HL-60/S4 treated with retinoic acid at 250 ng/mL for 4 days and 3 days (cell line): ENCODE data around the gene RIMS4.

Source experiments
- in situ Hi-C: fragments of 300-500 bp; cut with MboI; formaldehyde crosslinking; loops from 2 replicates; pipeline ENCODE4 v1.7.0; 2022; ENCODE audit warnings: low sequenced_read_pairs

Gene RIMS4

DNA sequence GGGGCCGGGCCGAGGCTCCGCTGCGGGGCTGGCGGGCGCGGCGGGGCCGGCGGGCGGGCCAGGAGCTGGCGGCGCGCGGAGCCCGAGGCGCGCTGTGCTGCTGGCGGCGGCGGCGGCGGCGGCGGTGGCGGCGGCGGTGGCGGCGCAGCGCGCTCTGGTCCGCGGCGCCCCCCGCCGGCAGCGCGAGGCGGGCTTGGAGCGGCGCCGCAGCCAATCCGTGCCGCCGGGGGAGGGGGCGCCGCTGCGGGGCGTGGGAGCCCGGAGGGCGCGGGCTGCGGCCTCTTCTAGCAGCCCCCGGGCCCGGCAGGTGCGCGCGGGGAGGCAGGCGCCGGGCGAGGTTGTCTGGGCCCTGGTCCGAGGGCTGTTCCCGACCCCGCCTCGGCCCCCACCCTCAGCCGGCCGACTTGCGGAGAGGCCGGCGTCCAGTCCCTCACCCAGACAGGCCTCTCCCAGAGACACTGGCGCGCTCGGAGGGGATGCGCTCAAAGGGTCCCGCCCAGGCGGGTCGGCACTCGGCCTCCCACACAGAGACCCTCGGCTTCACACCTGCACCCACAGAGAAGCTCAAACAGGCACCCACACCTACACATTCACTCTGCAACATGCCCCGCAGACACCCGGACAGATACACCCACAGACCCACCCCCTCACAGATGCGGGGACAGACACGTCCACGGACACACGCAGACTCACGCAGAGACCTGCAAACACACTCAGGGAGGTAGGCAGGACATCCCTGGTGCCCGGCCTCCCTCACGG is at the start of gene RIMS4:
RIMS4 (minus strand) TSS at position 156 of the 759 bp plus-strand sequence. CDS start 275 bp downstream, outside the sequence.
- in situ Hi-C loops = no loop called here

DNA sequence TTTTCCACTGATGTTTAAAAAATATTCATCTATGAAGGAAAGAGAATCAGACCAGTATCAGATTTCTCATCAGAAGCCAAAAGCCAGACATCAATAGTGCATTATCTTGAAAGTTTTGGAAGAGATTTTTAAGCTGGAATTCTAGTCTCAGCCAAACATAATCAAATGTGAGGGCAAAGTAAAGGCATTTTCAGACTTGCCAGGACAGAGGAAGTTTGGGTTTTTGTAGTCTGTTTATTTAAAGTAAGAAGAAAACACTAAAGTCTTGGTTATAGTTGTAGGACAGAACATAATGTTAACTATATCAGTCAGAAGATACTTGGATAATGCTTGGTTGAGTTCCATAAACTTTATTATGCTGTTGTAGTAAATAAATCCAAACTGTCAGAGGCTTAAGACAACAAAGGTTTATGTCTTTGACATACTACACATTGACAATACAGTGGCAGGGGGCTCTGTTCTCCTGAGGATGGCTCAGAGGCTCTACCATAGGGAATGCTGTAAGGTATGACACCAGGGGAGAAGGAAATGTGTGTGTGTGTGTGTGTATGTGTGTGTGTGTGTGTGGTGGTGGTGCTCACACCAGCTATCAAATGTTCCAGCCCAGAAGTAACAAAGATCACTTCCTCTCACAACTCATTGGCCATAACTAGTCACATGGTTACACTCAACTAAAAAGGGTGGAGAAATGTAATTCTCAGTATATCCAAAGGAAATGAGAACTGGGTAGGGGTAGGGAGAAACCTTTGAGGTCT is 48.4 kb upstream of the RIMS4 start:
- in situ Hi-C loops = no loop called here

DNA sequence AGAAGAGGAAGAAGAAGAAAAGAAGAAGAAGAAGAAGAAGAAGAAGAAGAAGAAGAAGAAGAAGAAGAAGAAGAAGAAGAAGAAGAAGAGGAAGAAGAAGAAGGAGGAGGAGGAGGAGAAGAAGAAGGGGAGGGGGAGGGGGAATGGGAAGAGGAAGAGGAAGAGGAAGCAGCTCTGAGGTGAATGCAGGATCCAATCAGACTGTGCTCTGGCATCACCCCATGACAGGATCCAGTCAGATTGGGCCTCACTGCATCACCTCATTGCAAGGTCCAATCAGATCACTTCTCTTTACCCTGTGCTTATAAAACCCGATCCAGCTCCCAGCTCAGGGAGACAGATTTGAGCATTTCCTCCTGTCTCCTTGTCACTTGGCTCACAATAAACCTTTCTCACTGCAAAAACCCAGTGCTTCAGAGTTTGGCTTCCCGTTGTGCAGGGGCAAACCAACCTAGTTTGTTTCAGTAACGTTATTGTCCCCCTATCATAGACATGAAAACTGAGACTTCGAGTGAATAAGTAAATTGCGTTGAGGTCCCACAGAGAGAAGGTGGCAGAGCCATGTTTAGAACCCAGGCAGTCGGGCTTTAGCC is 46.6 kb upstream of the RIMS4 start:
- in situ Hi-C loops = no loop called here

DNA sequence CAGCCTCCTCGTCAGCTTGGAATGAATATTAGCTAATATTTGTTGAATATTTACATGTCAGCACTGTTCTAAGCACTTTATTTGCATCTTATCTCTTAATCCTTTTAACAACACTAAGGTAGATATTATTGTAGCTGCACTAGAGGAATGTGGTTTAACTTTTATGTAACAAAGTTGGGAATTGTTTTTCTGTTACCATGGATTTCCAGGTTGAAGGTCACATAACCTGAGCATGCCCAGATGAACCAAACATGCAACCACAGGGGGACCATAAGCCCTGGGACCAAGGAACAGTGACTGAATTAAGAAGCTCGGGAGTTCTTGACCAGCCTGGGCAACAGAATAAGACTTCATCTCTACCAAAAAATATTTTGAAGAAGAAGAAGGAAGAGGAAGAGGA is 46.1 kb upstream of the RIMS4 start:
- in situ Hi-C loops = no loop called here

DNA sequence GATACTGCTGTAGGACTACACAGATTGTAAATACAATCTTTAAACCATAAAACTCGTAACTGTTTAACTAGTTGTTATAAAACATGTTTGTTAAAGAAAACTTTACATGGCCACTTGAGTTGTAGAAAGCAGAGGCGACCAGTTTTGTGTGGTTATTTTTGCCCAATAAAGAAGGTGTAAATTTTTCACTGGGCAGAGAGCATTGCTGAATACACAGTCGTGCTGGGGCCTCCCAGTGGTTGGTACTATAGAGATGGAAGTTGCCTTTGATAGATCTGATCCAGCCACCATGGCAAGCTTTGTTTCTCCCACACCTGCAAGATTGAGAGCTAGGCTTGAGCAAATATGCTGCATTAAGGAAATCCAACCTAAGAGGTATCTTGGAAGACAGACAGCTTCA is 41.2 kb upstream of the RIMS4 start:
- in situ Hi-C loops = no loop called here

DNA sequence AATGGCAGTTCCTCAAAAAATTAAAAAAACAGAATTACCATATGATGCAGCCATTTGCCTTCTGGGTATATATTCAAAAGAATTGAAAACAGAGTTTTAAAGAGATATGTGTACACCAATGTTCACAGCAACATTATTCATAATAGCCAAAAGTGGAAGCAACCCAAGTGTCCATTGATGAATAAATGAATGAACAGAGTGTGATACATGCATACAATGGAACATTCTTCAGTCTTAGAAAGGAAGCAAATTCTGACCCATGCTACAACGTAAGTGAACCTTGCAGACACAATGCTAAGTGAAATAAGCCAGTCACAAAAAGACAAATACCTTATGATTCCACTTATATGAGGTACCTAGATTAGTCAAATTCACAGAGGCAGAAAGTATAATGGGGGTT is 40.5 kb upstream of the RIMS4 start:
- in situ Hi-C loops = no loop called here

DNA sequence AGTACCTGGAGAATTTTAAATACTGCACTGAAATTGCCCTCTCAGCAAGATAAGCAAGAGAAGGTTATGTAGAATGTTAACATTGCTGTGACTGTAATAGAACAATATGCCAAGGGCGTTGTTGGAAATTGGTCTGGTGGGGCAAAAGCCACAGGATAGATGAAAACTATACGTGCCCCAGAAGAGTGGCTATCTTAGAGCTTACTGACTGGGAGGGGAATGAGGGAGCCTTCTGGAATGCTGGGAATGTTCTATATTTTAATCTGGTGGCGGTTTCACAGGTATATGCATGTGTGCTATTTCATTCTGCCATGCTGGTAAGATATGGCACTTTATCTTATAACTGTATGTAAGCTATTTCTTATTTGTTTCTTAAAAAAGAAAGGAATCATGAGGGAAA is 39.9 kb upstream of the RIMS4 start:
- in situ Hi-C loops = no loop called here

DNA sequence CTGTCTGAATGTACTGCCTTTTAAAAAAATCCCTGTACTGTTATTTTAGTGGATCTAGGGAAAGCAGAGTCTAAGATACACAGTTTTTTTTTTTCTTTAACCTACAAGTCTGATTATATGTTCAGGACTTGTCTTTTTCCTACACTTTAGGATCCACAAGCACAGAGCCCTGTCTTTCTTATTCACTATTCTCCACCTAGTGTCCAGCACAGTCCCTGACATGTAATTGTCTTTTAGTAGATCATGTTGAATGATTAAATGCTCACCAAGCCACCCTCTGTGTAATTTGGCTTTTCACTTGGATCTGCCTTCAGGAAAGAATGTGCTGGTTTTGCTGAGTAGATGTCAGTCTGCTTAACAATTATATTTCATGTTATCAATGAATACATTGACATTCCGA is 39.4 kb upstream of the RIMS4 start:
- in situ Hi-C loops = no loop called here

DNA sequence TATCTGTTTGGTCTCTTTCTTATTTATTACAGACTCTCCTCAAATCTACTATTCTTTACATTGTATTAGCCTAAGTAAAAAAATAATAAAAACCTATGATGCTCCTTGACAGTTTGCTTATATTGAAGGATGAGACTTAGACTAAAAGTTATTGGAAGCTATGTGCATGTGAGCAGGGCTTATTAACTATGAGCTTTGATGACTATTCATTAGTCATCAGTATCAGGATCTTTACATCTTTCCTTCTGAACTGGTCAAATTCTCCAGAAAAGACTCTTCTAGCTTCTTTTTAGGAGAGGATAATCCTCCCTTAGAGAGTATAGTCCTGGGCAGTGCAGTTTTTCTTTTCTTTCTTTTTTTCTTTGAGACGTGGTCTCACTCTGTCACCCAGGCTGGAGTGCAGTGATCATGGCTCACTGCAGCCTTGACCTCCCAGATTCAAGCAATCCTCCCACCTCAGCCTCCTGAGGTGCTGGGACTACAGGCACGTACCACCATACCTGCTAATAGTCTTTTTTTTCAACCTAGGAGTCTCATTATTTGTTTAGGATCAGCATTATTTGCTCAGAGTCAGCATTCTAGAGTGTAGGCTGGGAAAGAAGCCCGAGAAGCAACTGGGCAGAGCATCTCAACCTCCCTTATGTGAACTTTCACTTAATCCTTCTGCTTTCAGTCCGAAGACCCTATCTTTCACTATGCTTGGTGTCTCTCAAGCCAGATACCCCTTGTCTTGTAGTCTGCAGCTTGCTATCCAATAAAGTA is 38.1 kb upstream of the RIMS4 start:
- in situ Hi-C loops = no loop called here

DNA sequence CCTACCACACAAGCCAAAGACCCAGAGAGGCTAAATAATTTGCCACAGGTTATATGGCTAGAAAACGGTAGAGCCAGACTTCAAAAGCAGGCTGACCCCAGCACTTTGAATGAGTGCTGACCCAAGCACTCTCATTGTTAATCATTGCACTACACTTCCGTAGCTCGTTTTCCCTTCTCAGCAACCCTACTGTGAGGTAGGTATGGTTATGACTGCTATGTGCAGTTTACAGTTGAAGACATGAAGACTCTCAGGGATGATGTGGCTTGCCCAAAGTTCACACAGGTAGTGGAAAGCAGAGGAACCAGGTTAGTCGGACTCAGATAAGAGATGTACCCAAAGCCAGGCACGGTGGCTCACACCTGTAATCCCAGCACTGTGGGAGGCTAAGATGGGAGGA is 33.5 kb upstream of the RIMS4 start:
- in situ Hi-C loops = no loop called here

DNA sequence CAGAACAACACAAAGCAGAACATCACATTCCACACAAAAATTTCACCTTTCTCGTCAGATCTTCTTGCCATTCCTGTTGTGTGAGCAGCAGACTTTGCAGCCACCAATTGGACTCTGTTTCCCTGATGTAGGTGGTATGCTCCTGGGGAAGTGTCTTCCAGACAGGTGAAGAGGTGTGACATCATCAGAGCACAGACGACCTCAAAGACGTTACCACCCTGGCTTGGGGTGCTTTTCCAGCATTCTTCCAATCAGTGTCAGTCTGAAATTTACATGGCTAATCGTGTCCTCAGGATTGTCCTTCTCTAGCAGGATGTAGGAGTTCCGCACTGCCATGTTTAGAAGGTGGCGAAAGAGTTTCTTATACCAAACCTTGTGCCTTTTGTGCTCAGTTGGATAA is 31.6 kb upstream of the RIMS4 start:
- in situ Hi-C loops = no loop called here

DNA sequence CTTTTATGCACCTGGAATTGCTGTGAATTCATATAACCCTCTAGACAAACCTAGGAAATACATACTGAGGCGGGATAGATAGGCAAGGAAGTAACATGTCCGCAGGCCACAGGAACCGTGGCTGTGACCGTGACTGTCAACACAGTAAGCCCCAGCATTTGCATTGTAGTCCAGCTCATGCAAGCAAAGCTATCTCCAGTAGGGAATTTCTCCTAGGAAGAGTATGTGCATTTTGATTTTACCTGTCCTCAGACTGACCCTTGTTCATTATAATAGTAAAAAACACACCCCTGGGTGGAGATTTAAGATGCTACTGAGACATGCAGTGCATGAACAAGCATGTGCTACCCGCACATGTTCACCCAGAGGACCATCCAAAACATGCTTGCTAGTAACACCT is 30.5 kb upstream of the RIMS4 start:
- in situ Hi-C loops = no loop called here

DNA sequence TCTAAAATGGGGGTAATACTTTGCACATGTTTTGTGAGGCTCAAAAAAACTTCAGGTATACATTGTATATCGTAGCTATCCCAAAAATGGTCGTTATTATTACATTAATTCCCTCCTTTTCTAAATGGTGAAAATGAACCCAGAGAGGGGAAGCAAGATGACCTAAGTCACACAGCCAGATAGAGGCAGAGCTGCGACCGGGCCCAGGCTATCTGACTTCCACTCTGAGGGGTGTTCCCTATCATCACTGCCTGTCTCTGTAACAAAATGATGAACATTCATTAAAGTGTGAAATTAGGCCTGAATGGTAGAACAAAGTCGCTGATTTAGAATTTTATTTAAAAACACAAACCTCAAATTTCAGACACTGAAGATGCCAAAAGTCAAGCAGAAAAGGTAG is 29.1 kb upstream of the RIMS4 start:
- in situ Hi-C loops = no loop called here

DNA sequence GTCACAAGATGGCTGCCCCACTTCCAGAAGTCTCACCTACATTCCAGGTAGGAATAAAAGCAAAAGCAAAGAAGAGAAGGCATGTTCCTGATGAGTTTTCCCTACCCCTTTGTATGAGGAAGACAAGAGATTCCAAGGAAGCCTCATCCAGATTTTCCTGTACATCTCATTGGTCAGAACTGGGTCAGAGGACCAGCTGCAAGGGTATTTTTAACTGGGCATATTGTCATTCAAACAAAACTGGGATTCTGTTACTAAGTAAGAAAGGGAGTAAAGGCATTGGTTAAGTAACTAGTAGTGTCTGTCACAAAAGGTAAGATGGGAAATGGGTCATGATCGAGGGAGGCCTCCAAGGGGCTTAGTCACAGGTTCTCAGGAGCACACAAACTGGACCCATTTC is 28.2 kb upstream of the RIMS4 start:
- in situ Hi-C loops = no loop called here

DNA sequence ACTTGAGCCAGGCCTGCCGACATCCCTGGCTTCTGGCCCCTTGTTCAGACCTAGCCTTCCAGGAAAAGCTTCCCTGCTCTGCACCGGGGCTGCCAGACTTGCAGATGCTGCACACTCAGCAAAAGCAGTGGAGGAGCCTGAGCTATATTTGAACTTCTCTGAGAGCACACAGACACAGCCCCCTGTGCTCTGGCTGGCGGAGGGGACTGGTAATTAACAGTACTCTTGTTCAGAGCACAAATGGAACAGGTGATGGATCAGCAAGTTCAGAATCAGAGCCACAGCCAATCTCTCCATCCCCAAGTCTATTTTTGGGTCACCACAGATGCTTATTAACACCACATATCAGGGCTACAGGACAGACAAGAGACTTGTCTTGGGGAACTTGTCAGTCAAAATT is 27.6 kb upstream of the RIMS4 start:
- in situ Hi-C loops = no loop called here

DNA sequence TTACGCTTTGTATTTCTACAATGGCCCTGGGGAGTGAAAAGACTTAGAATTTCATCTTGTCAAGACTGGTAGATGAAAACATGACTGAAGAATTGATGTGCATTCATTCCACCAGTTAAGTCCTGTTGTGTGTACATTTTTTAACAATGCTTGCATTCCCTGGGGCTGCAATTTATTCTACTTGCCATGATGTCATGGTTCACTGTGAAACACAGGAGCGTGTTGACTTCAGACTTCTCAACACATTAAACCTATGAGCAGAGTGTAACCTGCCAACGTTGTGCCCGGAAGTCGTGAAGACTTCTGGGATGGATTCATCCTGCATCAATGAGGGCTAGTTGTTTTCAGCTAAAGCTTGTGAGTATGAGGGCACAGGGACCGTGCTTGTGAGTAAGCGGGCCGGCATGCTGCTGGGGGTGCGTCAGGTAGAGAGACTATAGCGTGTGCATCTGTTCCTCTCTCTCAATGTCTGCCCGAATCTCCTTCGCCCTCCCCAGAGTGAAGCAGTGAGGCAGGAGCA is 26.3 kb upstream of the RIMS4 start:
- in situ Hi-C loops = no loop called here

DNA sequence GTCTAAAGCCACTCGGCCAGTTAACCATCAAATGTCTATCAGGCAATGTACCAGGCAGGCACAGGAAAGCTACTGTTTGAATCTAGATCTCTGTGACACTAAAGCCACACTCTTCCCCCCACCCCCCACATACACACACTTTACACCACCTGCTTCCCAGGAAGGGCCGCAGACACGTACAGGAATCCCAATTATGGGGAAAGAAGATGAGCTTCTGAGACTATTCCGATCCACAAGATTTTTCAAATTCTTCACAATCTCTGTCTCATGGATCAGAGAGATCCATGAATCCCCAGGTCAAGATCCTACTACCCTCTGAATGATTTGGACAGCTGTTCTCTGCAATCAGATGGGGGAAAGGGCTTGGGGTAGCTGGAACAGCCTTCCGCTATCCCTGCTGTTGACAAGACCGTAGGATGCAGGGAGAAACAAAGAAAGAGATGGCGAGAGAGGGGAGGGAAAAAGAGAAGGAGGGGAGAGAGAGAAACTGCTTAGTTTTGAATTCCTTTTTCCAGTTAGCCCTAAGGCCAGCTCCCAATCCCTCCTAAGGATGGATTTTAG is 25.4 kb upstream of the RIMS4 start:
- in situ Hi-C loops = no loop called here

DNA sequence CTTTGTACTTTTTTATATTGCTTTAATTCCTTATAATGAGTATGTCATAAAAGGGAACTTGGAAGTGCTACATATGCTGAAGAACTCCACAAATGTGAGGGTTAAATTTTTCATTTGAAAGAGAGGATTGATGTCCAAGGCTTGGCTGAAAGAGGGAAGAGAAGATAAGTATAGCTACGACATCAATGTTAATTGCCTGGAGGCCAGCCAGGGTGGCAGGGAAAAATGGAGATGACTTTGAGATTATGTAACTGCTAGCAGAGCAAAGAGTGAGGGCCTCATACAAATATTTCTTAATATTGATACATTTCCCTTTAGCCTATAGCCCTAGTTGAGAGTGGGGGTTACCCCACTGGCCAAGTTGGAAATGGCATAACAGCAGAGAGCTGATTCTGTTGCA is 24.8 kb upstream of the RIMS4 start:
- in situ Hi-C loops = no loop called here

DNA sequence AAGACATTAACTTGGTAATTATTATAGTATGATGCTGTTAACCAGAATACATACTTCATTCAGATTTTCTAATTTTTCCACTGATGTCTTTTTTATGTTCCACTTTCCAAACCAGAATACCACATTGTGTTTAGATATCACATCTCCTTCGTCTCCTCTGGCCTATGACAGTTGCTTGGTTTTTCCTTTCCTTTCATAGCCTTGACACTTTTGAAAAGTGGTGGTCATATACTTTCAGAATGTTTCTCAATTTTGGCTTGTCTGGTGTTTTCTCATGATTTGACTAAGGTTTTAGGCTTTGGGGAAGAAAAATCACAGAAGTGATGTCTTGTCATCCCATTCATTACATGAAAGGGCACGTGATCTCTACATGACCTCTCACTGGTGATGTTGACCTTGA is 24.3 kb upstream of the RIMS4 start:
- in situ Hi-C loops = no loop called here

DNA sequence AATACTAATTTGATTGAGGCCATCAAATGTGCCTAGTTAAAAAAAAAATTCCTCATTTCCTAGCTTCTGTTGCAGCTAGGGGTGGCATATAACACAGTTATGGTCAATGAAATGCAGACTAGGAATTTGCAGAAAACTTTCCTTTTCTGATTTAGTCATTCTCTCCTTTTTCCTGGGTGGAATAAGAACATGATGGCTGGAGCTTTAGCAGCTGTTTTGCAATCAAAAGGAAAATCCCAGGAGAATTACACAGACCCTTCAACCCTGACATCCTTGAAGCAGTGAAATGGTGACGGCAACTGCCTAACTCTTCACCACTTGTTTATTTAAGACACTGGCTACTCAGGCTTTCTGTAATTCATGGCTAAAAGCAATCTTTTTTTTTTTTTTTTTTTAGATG is 23.1 kb upstream of the RIMS4 start:
- in situ Hi-C loops = no loop called here

DNA sequence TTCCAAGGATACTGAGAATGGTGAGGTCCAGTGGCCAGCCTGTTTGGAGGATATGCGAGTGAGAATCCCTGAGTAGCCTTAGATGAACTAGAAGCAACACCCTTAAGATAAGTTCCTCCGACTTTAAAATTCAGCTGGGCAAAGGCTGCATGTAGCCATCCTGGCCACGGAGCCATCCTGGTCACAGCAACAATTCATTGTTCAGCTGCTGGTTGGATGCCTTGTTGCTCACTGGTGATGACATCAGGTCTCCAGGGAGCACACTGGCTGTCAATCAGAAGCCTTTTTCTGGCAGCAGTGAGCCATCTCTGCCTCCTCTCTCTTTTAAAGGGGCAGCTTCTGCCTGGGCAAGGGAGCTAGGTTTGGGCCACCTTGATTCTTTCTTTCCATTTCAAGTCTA is 22.4 kb upstream of the RIMS4 start:
- in situ Hi-C loops = no loop called here
